Upper lobe of left lung (tissue), 4 donors: ENCODE data around the gene LENEP.
A peak's percentile ranks its signal among the peaks of the same experiment; 100 is the strongest.

Experiments used
- CTCF ChIP-seq, 6 experiments: fragments of 450-650 bp in 4 of 6; fragments of 200-600 bp in 2 of 6; sonication (generic) in 2 of 6; IDR thresholded peaks; one replicate each; pipeline ENCODE4 v1.5.1; 2016 to 2019; ENCODE audit warnings: antibody characterized with exemption in 6 of 6
- EP300 ChIP-seq, 4 donors: sonication (generic); formaldehyde crosslinking; IDR thresholded peaks; one replicate each; pipeline ENCODE4 v1.5.1; 2017; ENCODE audit warnings: antibody characterized with exemption in 4 of 4, control low read depth in 2 of 4
- POLR2A ChIP-seq, 4 donors: fragments of 450-650 bp; IDR thresholded peaks; one replicate each; pipeline ENCODE4 v1.5.1; 2016 to 2017; ENCODE audit warnings: antibody characterized with exemption in 4 of 4, mild to moderate bottlenecking in 2 of 4
- POLR2AphosphoS5 ChIP-seq, 2 donors: sonication (generic); formaldehyde crosslinking; IDR thresholded peaks; one replicate each; pipeline ENCODE4 v1.5.1; 2017; ENCODE audit warnings: antibody characterized with exemption in 2 of 2

GRCh38 chr1:155003766-155004351, 10.5 kb downstream of the LENEP start:
- peak in 1 of 2 donors; percentile 8 for TF ChIP-seq POLR2AphosphoS5 (IDR thresholded peaks at IDR 0.05)
- no peak for TF ChIP-seq CTCF (IDR thresholded peaks at IDR 0.05)
- TF ChIP-seq POLR2A (IDR thresholded peaks at IDR 0.05), result no peak
- no peak for TF ChIP-seq EP300 (IDR thresholded peaks at IDR 0.05)
